ENCODE data around the gene PLP2. TPM values are rescaled to one million over a fixed set of nuclear protein-coding genes. Genes with fewer than 3 reads are reported as not detected.

Gene PLP2
- total and polyA plus RNA-seq, 2 experiments from 2014 or later: 27.5 to 110 TPM

DNA sequence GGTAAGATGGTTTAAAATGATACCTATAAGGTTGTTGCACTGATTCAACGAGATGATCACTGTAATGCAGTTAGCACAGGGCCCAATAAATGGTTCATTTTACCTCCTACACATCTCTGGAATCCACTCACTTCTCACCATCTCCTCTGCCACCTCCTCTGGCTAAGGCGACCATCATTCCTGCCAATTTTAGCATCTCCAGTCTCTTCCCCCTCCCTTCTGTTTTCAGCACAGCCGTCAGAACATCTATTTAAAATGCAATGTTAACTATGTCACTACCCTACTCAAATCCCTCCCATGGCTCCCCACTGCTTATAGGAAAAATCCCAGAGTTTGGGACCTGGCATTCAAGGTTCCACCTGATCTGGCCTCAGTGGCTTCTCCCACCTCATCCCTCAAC, 31.8 kb downstream of the PLP2 start:
- no peak for TF ChIP-seq EZH2 (IDR thresholded peaks at IDR 0.05; ENCODE audit: borderline replicate concordance)
- no peak for TF ChIP-seq EZH2phosphoT487 (IDR thresholded peaks at IDR 0.05; ENCODE audit: low read depth, severe bottlenecking, unreplicated experiment)
- TF ChIP-seq, protein P1, sequence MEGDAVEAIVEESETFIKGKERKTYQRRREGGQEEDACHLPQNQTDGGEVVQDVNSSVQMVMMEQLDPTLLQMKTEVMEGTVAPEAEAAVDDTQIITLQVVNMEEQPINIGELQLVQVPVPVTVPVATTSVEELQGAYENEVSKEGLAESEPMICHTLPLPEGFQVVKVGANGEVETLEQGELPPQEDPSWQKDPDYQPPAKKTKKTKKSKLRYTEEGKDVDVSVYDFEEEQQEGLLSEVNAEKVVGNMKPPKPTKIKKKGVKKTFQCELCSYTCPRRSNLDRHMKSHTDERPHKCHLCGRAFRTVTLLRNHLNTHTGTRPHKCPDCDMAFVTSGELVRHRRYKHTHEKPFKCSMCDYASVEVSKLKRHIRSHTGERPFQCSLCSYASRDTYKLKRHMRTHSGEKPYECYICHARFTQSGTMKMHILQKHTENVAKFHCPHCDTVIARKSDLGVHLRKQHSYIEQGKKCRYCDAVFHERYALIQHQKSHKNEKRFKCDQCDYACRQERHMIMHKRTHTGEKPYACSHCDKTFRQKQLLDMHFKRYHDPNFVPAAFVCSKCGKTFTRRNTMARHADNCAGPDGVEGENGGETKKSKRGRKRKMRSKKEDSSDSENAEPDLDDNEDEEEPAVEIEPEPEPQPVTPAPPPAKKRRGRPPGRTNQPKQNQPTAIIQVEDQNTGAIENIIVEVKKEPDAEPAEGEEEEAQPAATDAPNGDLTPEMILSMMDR (IDR thresholded peaks at IDR 0.05; ENCODE audit: poor library complexity): no peak
- H3K4me1 ChIP-seq (ENCODE audit: insufficient read depth): no peaks in the 10 kb centered on the region
- no peak overlapping the region for H2AFZ ChIP-seq

DNA sequence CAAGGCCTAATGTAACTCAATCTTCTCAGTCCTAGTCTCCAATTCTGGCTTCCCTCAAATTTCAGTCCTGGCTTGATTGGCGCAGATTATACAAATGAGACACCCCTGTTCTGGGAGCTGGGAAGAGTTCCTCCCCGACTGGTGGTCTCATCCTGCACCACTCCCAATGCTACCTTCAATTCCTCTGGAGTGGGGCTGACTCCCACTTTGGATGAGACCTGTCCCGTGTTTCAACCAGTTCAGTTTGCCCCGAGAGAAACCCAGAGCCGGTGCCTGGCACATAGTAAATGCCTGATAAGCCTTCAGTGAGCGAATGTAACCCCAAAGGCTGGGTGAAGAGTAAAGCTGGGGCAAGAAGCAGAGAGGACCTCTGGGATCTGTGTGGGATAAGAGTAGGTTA, 32.3 kb downstream of the PLP2 start:
- WGBS (ENCODE audit: low lambda C conversion rate, missing lambda C conversion rate): 81% methylated on average over 6 of the region's 6 CpGs
- Histone ChIP-seq H3K4me1 (ENCODE audit: insufficient read depth) (no peaks in the 10 kb centered on the region), H3K36me3 (replicated peaks; ENCODE audit: insufficient read depth, low read depth) (no peaks in the 10 kb centered on the region), H3K27me3 (no peaks in the 10 kb centered on the region), H3K4me2 (no peak overlapping the region), H3K79me2 (no peaks in the 10 kb centered on the region), H4K20me1 (ENCODE audit: insufficient read depth, poor library complexity, severe bottlenecking) (no peaks in the 10 kb centered on the region), H3K27ac (no peak overlapping the region), H3K9me3 (ENCODE audit: low read depth) (no peaks in the 10 kb centered on the region), H3K4me3 (no peak overlapping the region), H3K9me2 (replicated peaks; ENCODE audit: insufficient read depth) (no peaks in the 10 kb centered on the region), H2AFZ (no peak overlapping the region)
- TF ChIP-seq EZH2phosphoT487 (IDR thresholded peaks at IDR 0.05; ENCODE audit: low read depth, severe bottlenecking, unreplicated experiment) (no peak), EZH2 (IDR thresholded peaks at IDR 0.05; ENCODE audit: borderline replicate concordance) (no peak)
- TF ChIP-seq, protein P1 (IDR thresholded peaks at IDR 0.05; ENCODE audit: poor library complexity): no peak
- no peak for DNase-seq (ENCODE audit: low spot score)

More for the DNA sequence above, 31.8 kb downstream of the PLP2 start:
- no peak for DNase-seq (ENCODE audit: low spot score)
- Histone ChIP-seq H3K27ac (no peak overlapping the region), H3K9me2 (replicated peaks; ENCODE audit: insufficient read depth) (no peaks in the 10 kb centered on the region), H3K79me2 (no peaks in the 10 kb centered on the region), H3K27me3 (no peaks in the 10 kb centered on the region), H3K36me3 (replicated peaks; ENCODE audit: insufficient read depth, low read depth) (no peaks in the 10 kb centered on the region), H3K4me2 (no peak overlapping the region), H4K20me1 (ENCODE audit: insufficient read depth, poor library complexity, severe bottlenecking) (no peaks in the 10 kb centered on the region), H3K4me3 (no peak overlapping the region), H3K9me3 (ENCODE audit: low read depth) (no peaks in the 10 kb centered on the region)
- WGBS (ENCODE audit: low lambda C conversion rate, missing lambda C conversion rate): 68% methylated on average over 3 of the region's 3 CpGs

DNA sequence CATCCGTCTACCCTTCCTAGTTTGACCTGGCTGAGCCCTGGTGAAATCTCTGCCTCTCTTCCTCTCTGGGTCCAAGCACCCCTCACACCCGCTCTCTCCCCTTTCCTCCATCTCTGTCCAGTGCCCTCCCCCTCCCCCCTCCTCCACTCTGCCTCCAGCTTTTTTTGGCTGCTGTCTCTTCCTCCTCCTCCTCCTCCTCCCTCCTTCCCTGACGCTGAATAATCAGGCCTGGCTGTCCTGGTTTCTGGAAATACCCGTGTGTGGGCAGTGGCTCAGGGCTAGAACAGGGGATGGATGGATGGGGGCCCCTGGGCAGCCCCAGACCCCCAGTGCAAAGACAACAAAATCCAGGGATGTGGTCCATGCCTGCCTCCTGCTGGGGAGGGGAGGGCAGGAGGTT, 33.0 kb downstream of the PLP2 start:
- H3K27me3 ChIP-seq: no peaks in the 10 kb centered on the region
- no peak overlapping the region for H3K4me2 ChIP-seq
- 45% methylated on average over 3 of the region's 4 CpGs for WGBS (ENCODE audit: low lambda C conversion rate, missing lambda C conversion rate)
- H3K27ac ChIP-seq: no peak overlapping the region
- no peak for DNase-seq (ENCODE audit: low spot score)
- no peaks in the 10 kb centered on the region for H3K36me3 ChIP-seq (replicated peaks; ENCODE audit: insufficient read depth, low read depth)
- no peaks in the 10 kb centered on the region for H3K4me1 ChIP-seq (ENCODE audit: insufficient read depth)
- no peak overlapping the region for H3K4me3 ChIP-seq
- no peak for TF ChIP-seq EZH2phosphoT487 (IDR thresholded peaks at IDR 0.05; ENCODE audit: low read depth, severe bottlenecking, unreplicated experiment)
- TF ChIP-seq, protein P1 (IDR thresholded peaks at IDR 0.05; ENCODE audit: poor library complexity): no peak
- TF ChIP-seq EZH2 (IDR thresholded peaks at IDR 0.05; ENCODE audit: borderline replicate concordance): no peak
- no peaks in the 10 kb centered on the region for H4K20me1 ChIP-seq (ENCODE audit: insufficient read depth, poor library complexity, severe bottlenecking)
- no peak overlapping the region for H2AFZ ChIP-seq
- H3K79me2 ChIP-seq: no peaks in the 10 kb centered on the region
- no peaks in the 10 kb centered on the region for H3K9me2 ChIP-seq (replicated peaks; ENCODE audit: insufficient read depth)
- no peaks in the 10 kb centered on the region for H3K9me3 ChIP-seq (ENCODE audit: low read depth)

DNA sequence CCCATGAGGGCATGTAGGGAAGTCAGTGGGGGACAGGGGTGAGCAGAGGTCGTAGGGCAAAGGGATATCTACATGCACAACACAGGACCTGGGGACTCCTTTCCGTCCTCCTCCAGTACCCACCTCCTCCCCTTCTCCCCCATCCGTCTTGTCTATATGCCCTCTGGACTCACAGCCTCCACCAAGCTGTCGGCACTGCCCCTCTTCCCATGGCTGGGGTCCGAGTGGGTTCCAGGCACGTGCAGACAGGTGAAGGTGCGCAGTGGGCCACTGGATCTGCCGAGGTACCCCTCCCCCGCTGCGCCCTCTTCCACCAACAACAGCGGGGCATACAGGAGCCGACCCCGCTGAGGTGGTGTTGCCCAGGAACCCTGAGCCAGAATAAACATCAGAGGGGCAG, 33.7 kb downstream of the PLP2 start:
- no peaks in the 10 kb centered on the region for H3K9me2 ChIP-seq (replicated peaks; ENCODE audit: insufficient read depth)
- WGBS (ENCODE audit: low lambda C conversion rate, missing lambda C conversion rate): 89% methylated on average over 13 of the region's 13 CpGs
- H3K36me3 ChIP-seq (replicated peaks; ENCODE audit: insufficient read depth, low read depth): no peaks in the 10 kb centered on the region
- no peak for DNase-seq (ENCODE audit: low spot score)
- TF ChIP-seq, protein P1 (IDR thresholded peaks at IDR 0.05; ENCODE audit: poor library complexity): no peak
- TF ChIP-seq EZH2 (IDR thresholded peaks at IDR 0.05; ENCODE audit: borderline replicate concordance): no peak
- TF ChIP-seq EZH2phosphoT487 (IDR thresholded peaks at IDR 0.05; ENCODE audit: low read depth, severe bottlenecking, unreplicated experiment): no peak
- no peaks in the 10 kb centered on the region for H3K4me1 ChIP-seq (ENCODE audit: insufficient read depth)
- H4K20me1 ChIP-seq (ENCODE audit: insufficient read depth, poor library complexity, severe bottlenecking): no peaks in the 10 kb centered on the region
- H3K9me3 ChIP-seq (ENCODE audit: low read depth): no peaks in the 10 kb centered on the region
- no peak overlapping the region for H3K4me2 ChIP-seq
- H3K79me2 ChIP-seq: no peaks in the 10 kb centered on the region
- H3K27me3 ChIP-seq: no peaks in the 10 kb centered on the region
- no peak overlapping the region for H3K27ac ChIP-seq
- no peak overlapping the region for H3K4me3 ChIP-seq
- no peak overlapping the region for H2AFZ ChIP-seq
